Panc1 (cell line): ENCODE results near the gene DKK3. TPM values are rescaled to one million over a fixed set of nuclear protein-coding genes. Genes with fewer than 3 reads are reported as not detected.

Source experiments
- ATAC-seq: fragments of 200-7000 bp; cut with Tn5 transposase; 2 replicates; pipeline ENCODE4 v1.9.1; 2020; ENCODE audit warnings: mild to moderate bottlenecking, moderate library complexity
- BruUV-seq: library from RNA; stranded (reverse); fragments of 400-500 nt; replicated peaks from 2 replicates; lab custom pipeline; 2021; lab: Mats Ljungman, UMichigan
- CTCF ChIA-PET: fragments of 300-600 bp; sonication (Branson Sonifier 250); formaldehyde crosslinking; loops from one replicate; lab custom pipeline; 2022; ENCODE audit warnings: antibody characterized with exemption; lab: Charles Lee
- POLR2A ChIA-PET: fragments of 300-600 bp; sonication (Branson Sonifier 250); formaldehyde crosslinking; loops from one replicate; lab custom pipeline; 2022; ENCODE audit warnings: antibody characterized with exemption; lab: Charles Lee
- DNase-seq: peaks from one replicate; pipeline ENCODE4 v3.0.0-alpha.2; 2010; ENCODE audit warnings: low read depth, low spot score
- H3K27ac ChIP-seq: 2 replicates; pipeline ENCODE4 v1.5.1; 2011; ENCODE audit warnings: mild to moderate bottlenecking, low read length, inconsistent platforms
- H3K27me3 ChIP-seq: fragments of 200-500 bp; sonication (Bioruptor generic); 2 replicates; pipeline ENCODE4 v1.6.0; 2014; ENCODE audit warnings: low read length, inconsistent platforms; ENCODE audit not compliant: control insufficient read depth, insufficient read depth
- H3K36me3 ChIP-seq: fragments of 200-500 bp; sonication (Bioruptor generic); 2 replicates; pipeline ENCODE4 v1.5.1; 2014; ENCODE audit warnings: inconsistent platforms, mild to moderate bottlenecking, low read length, moderate library complexity; ENCODE audit not compliant: control insufficient read depth, insufficient read depth
- H3K4me1 ChIP-seq: 2 replicates; pipeline ENCODE4 v1.5.1; 2011; ENCODE audit warnings: inconsistent platforms, mild to moderate bottlenecking, low read length, moderate library complexity; ENCODE audit not compliant: control insufficient read depth, insufficient read depth
- H3K4me3 ChIP-seq, 2 experiments: 2 replicates each; pipeline ENCODE4 v1.5.1; 2011 to 2012; ENCODE audit warnings: low read depth in 2 of 2, low read length in 2 of 2, mild to moderate bottlenecking in 2 of 2, inconsistent platforms in 1 of 2, moderate library complexity in 1 of 2
- H3K9me3 ChIP-seq: fragments of 200-500 bp; sonication (Bioruptor generic); 2 replicates; pipeline ENCODE4 v1.5.1; 2014; ENCODE audit warnings: low read depth, mild to moderate bottlenecking, inconsistent platforms, low read length, moderate library complexity; ENCODE audit not compliant: control insufficient read depth, insufficient read depth
- POLR2AphosphoS5 ChIP-seq: IDR thresholded peaks from 2 replicates; pipeline ENCODE4 v1.6.1; 2012; ENCODE audit warnings: mild to moderate bottlenecking, low read depth, low read length, moderate library complexity
- SIN3A ChIP-seq: IDR thresholded peaks from 2 replicates; pipeline ENCODE4 v1.6.1; 2012; ENCODE audit warnings: low read depth, mild to moderate bottlenecking, low read length, moderate library complexity, borderline replicate concordance; ENCODE audit not compliant: insufficient read depth
- TCF7L2 ChIP-seq: IDR thresholded peaks from 2 replicates; pipeline ENCODE4 v1.6.1; 2011; ENCODE audit warnings: mild to moderate bottlenecking, low read depth, low read length, inconsistent platforms
- in situ Hi-C: cut with HindIII; loops from 2 replicates; pipeline ENCODE4 v1.10.0; 2016; ENCODE audit warnings: low sequenced_read_pairs, low pct_unique_long_range_greater_than_20kb
- intact Hi-C: fragments of 100-400 bp; cut with micrococcal nuclease; formaldehyde crosslinking; loops from one replicate; pipeline ENCODE4 v1.10.0; 2022; ENCODE audit not compliant: unreplicated experiment
- total RNA-seq: library from RNA; stranded (reverse); gene quantifications from one replicate; pipeline ENCODE4 v1.2.1, GENCODE V29; 2021; ENCODE audit not compliant: unreplicated experiment
- TF ChIP-seq, protein P1 (sequence below): fragments of 450-650 bp; IDR thresholded peaks from 2 replicates; pipeline ENCODE4 v1.5.1; 2017; ENCODE audit warnings: mild to moderate bottlenecking
- TF ChIP-seq, protein P2 (sequence below), 2 experiments: IDR thresholded peaks; 2 replicates each; pipeline ENCODE4 v1.6.1; 2011 to 2012; ENCODE audit warnings: low read depth in 2 of 2, control low read depth in 1 of 2, low read length in 1 of 2, mild to moderate bottlenecking in 1 of 2, moderate library complexity in 1 of 2; ENCODE audit not compliant: insufficient read depth in 1 of 2

Gene DKK3
- total RNA-seq, 1 experiment from 2014 or later: 116 TPM

DNA sequence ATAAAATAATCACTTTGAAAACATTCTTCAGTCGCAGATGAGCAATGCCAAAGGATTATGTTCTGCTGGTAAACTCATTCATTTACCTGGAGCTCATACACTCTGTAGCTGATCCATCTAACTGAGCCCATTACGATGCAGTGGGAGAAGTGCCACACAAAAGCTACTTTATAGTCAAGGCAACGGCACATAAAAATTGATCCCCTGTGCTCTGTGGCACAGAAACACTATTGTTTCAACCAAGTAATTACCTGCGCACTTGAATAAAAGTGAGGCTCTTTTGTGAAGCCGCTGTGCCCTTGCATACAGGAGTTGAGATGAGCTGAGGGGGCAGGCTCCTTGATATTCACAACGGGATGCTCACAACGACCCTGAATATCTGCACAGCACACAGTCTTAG, 7.2 kb downstream of the DKK3 start:
- no TSS peak for BruUV-seq
- H3K9me3 ChIP-seq: no peaks in the 10 kb centered on the region
- DNase-seq: no peak

DNA sequence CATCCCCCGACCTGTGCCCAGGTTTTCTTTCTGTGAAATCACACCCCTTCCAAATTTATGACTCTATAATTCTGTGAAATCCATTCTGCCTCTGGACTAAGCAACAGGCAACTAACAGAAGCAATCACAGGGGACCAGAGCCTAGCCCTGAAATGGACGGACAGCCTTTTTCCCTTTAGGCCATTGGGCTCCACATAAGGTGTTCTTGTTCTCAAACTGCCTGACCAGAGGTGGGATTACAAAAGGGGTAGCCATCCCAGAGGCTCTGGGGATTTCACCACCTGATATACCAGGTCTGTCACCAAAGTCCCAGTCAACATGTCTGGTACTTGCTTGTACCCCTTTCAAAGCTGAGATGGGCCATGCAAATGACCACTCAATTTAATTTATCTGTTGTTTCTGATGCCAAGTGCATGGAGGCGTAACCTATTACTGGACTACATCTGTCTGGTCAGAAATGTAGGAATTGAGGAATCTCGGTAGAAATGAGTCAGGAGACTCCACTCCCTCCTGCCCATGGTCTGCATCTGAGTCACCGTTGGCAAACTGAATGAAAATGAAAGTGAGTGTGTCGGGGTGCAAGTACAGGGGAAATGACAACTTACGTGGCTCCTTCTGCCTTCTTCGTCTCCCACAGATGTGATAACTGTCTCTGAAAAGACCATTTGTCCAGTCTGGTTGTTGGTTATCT, 10.2 kb downstream of the DKK3 start:
- intact Hi-C loops (no loop called here), in situ Hi-C loops (no loop called here)
- H3K27ac ChIP-seq: no peak overlapping the region; the same call in 1 of the 2 replicates
- POLR2A ChIA-PET: no interaction called here
- no peak for ATAC-seq
- H3K36me3 ChIP-seq: no peaks in the 10 kb centered on the region; the same call in 1 of the 2 replicates
- no peak overlapping the region for H3K4me3 ChIP-seq
- peaks cover 15% of the 10 kb centered on the region for H3K4me1 ChIP-seq
- CTCF ChIA-PET: no interaction called here
- no peak for TF ChIP-seq TCF7L2
- TF ChIP-seq POLR2AphosphoS5: no peak
- TF ChIP-seq, protein P1, sequence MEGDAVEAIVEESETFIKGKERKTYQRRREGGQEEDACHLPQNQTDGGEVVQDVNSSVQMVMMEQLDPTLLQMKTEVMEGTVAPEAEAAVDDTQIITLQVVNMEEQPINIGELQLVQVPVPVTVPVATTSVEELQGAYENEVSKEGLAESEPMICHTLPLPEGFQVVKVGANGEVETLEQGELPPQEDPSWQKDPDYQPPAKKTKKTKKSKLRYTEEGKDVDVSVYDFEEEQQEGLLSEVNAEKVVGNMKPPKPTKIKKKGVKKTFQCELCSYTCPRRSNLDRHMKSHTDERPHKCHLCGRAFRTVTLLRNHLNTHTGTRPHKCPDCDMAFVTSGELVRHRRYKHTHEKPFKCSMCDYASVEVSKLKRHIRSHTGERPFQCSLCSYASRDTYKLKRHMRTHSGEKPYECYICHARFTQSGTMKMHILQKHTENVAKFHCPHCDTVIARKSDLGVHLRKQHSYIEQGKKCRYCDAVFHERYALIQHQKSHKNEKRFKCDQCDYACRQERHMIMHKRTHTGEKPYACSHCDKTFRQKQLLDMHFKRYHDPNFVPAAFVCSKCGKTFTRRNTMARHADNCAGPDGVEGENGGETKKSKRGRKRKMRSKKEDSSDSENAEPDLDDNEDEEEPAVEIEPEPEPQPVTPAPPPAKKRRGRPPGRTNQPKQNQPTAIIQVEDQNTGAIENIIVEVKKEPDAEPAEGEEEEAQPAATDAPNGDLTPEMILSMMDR: no peak
- TF ChIP-seq, protein P2, sequence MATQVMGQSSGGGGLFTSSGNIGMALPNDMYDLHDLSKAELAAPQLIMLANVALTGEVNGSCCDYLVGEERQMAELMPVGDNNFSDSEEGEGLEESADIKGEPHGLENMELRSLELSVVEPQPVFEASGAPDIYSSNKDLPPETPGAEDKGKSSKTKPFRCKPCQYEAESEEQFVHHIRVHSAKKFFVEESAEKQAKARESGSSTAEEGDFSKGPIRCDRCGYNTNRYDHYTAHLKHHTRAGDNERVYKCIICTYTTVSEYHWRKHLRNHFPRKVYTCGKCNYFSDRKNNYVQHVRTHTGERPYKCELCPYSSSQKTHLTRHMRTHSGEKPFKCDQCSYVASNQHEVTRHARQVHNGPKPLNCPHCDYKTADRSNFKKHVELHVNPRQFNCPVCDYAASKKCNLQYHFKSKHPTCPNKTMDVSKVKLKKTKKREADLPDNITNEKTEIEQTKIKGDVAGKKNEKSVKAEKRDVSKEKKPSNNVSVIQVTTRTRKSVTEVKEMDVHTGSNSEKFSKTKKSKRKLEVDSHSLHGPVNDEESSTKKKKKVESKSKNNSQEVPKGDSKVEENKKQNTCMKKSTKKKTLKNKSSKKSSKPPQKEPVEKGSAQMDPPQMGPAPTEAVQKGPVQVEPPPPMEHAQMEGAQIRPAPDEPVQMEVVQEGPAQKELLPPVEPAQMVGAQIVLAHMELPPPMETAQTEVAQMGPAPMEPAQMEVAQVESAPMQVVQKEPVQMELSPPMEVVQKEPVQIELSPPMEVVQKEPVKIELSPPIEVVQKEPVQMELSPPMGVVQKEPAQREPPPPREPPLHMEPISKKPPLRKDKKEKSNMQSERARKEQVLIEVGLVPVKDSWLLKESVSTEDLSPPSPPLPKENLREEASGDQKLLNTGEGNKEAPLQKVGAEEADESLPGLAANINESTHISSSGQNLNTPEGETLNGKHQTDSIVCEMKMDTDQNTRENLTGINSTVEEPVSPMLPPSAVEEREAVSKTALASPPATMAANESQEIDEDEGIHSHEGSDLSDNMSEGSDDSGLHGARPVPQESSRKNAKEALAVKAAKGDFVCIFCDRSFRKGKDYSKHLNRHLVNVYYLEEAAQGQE (IDR thresholded peaks at IDR 0.05; ENCODE audit: insufficient read depth in 1 of 2, low read depth in 2 of 2, low read length in 1 of 2): no peak
- TF ChIP-seq SIN3A: no peak
- BruUV-seq: no TSS peak
- H3K27me3 ChIP-seq: no peaks in the 10 kb centered on the region
- no peaks in the 10 kb centered on the region for H3K9me3 ChIP-seq
- DNase-seq: no peak

More for the DNA sequence above, 7.2 kb downstream of the DKK3 start:
- no peak for ATAC-seq
- POLR2A ChIA-PET: no interaction called here
- H3K27me3 ChIP-seq: no peaks in the 10 kb centered on the region
- intact Hi-C loops (no loop called here), in situ Hi-C loops (no loop called here)
- H3K4me1 ChIP-seq: no peaks in the 10 kb centered on the region; the same call in none of the 2 replicates
- no peak overlapping the region for H3K27ac ChIP-seq
- no peak overlapping the region for H3K4me3 ChIP-seq
- TF ChIP-seq, protein P1: no peak
- CTCF ChIA-PET: no interaction called here
- no peaks in the 10 kb centered on the region; the same call in 1 of the 2 replicates for H3K36me3 ChIP-seq
